Fibroblast of skin of left quadriceps (primary cell): ENCODE data around the gene CD320.
"Not testable (repeated sequence)": the region's sequence is repeated elsewhere in the genome, so short reads cannot be mapped to it uniquely, and the experiment has no call there.

Source experiments
- DNase-seq, 2 experiments: peaks; one replicate each; pipeline ENCODE4 v3.0.0-alpha.2; 2013; ENCODE audit warnings: low read depth in 2 of 2

The CD320 gene

GRCh38 chr19:8310342-8311055, 2.3 kb upstream of the CD320 start:
- DNase-seq: no peak

DNA sequence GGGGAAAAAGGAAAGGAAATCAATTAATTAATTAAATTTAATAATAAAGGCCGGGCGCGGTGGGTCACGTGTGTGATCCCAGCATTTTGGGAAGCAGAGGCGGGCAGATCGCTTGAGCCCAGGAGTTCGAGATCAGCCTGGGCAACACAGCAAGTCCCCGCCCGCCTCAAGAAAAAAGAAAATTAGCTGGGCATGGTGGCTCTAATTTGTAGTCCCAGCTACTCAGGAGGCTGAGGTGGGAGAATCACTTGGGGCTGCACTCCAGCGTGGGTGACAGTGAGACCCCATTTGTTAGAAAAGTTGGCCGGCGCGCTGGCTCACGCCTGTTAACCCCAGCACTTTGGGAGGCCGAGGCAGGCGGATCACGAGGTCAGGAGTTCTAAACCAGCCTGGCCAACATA, 733 bp upstream of the CD320 start:
- DNase-seq: no peak

GRCh38 chr19:8307400-8307964, 676 bp downstream of the CD320 start:
- no peak for DNase-seq

GRCh38 chr19:8306235-8307054, 1.7 kb downstream of the CD320 start:
- DNase-seq: no peak

GRCh38 chr19:8305798-8306197, 2.4 kb downstream of the CD320 start:
- DNase-seq: no peak

DNA sequence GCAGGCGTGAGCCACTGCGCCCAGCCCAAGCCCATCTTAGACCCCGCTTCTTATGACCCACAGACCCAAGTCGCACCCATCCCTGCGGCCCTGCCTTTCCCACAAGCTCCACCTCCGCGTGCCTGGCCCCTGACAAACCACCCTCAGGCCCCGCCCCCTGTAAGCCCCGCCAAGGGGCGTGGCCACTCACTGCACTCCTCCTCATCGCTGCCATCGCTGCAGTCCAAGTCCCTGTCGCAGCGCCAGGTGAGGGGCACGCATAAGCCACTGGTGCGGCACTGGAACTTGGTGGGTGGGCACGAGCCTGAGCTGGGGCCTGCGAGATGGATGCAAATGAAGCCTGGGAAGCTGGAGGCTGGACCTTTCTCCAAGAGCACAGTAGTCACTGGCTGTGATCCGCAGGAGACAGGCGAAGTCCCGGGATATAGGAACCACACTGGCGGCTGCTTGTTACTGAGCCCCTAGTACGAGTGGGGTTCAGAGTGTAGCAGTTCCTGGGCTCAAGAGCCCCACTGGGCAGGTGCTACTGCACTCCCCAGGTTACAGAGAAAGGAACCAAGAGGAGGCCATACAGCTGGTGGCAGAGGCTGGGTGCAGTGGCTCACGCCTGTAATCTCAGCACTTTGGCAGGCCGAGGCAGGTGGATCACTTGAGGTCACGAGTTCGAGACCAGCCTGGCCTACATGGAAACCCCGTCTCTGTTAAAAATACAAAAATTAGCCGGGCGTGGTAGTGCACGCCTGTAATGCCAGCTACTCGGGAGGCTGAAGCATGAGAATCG, 3.1 kb downstream of the CD320 start:
- no peak for DNase-seq

DNA sequence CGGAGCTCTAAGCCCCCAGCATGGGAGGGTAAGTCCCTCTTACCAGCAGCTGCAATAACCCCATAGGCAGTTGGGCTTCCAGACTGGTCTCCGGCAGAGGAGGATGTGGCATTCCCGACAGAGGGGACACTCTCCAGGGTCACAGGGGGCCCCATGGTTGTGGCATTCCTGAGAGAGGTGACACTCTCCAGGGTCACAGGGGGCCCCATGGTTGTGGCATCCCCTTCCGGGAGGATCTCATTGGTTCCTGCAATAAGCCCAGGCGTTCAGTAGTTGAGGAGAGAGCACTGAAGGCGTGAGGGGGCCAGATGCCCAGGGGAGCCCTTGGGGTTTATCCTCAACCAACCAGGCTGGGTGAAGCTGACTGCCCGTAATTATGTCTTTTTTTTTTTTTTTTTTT, 5.4 kb downstream of the CD320 start:
- no peak for DNase-seq

DNA sequence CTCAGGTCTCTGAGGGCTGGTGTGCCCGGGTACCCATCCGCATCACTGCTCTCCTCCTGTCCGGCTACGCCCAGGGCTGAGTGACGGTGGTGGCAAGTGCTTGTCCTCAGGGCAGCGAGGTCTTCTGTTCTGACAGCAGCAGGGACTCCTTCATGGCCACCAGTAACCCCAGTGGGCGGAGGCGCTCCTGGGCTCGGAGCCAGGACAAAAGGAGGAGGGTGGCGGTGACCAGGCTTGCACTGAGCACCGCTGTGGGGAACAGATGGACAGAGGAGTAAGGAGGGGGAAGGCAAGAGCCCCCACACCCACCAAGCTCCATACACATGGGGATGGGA, 5.8 kb downstream of the CD320 start:
- DNase-seq: no peak

DNA sequence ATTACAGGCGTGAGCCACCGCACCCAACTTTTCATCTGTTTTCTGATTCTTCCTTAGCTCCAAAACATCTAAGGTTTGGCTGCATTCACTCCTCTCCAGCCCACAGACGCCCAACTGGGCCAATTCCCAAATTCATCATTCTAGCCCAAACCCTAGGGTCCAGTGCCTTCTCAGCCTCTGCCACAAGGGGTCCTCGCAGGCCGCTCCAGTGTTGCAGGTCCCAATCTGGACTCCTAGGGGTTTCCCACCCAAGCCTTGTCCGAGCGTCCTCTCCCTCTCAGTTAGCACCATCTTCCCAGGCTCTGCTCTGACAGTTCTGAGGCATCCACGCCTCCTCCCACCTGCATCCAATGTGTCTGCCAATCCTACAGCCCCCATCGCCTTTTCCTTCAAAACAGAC, 16.8 kb downstream of the CD320 start:
- not testable (repeated sequence) for DNase-seq

DNA sequence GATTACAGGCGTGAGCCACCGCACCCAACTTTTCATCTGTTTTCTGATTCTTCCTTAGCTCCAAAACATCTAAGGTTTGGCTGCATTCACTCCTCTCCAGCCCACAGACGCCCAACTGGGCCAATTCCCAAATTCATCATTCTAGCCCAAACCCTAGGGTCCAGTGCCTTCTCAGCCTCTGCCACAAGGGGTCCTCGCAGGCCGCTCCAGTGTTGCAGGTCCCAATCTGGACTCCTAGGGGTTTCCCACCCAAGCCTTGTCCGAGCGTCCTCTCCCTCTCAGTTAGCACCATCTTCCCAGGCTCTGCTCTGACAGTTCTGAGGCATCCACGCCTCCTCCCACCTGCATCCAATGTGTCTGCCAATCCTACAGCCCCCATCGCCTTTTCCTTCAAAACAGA, 31.6 kb downstream of the CD320 start:
- DNase-seq: not testable (repeated sequence)

- DNase-seq: no peak
These were observed 38.4 kb downstream of the CD320 start for GRCh38 chr19:8269724-8270123.

GRCh38 chr19:8265872-8266271, 42.3 kb downstream of the CD320 start:
- no peak for DNase-seq

DNA sequence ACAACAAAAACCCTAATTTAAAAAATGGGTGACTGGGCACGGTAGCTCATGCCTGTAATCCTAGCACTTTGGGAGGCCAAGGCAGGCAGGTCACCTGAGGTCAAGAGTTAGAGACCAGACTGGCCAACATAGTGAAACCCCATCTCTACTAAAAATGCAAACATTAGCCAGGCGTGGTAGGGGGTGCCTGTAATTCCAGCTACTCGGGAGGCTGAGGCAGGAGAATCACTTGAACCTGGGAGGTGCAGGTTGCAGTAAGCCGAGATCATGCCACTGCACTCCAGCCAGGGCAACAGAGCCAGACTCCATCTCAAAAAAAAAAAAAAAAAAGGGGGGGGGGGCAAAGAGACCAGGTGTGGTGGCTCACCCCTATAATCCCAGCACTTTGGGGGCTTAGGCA, 43.9 kb downstream of the CD320 start:
- DNase-seq: not testable (repeated sequence)

GRCh38 chr19:8262431-8262830, 45.7 kb downstream of the CD320 start:
- DNase-seq: no peak

DNA sequence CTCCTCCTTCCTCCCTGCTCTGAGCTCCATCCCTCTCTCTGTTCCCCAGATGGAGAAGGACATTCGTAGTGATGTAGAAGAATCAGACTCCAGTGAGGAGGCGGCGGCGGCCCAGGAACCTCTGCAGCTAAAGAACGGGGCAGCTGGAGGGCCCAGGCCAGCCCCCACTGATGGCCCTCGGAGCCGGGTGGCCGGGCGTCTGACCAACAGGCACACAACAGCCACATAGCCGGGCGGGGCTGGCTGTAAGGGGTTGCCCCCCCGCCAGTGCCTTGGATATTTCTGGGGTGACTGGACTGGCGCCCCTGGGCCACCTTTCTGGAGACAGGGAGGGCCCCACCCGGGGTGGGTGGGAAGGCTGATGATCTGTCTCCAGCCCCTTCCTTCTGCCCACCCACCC, 46.3 kb downstream of the CD320 start:
- DNase-seq: no peak

- DNase-seq: no peak
These were observed 46.8 kb downstream of the CD320 start for GRCh38 chr19:8261347-8261746.

DNA sequence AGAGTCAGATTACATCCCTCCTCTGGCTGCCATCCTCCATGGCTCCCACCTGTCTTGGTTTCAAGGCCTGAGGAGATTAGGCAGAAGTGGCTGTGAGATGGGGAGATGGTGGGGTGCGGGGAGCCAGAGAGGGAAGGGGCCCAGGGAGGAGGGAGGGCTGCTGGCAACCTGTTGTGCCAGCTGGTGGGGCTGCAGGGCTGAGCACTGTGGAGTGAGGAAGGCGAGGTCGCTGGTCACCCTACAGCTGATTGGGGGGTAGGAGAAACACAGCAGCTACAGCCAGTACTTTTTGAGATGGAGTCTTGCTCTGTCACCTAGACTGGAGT, 48.3 kb downstream of the CD320 start:
- no peak for DNase-seq

GRCh38 chr19:8259142-8259921, 48.8 kb downstream of the CD320 start:
- no peak for DNase-seq

GRCh38 chr19:8257052-8257443, 51.1 kb downstream of the CD320 start:
- DNase-seq: no peak

DNA sequence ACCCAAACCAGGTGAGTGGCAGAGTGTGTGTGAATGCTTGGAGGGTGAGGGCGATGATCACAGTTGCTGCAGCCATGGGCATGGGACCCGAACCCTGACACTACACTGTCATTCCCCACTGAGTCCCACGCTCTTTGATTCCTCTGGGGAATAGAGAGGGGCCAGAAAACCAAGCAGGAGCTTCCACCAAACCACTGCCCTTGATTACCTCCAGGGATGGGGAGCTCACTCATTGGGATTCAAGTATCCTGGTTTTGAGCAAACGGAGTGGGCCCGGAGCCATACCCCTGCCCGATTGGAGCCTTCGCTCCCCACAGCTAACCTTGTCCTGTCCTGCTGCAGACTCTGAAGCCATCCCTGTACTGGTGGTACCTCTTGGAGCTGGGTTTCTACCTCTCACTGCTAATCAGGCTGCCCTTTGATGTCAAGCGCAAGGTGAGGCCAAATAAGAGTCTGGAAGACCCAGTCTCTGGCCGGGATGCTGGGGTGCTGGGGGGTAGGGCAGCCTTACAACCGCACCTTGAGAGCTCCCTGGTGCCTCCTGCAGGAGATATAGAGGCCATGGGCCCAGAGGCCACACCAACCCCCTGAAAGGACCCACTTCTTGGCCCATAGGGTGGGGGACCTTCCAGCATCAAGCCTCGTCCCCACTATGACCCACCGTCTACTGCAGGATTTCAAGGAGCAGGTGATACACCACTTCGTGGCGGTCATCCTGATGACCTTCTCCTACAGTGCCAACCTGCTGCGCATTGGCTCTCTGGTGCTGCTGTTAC, 51.7 kb downstream of the CD320 start:
- DNase-seq: no peak
